K562 (cell line): Measurements from ENCODE around the gene MRNIP. TPM values are rescaled to one million over a fixed set of nuclear protein-coding genes. Genes with fewer than 3 reads are reported as not detected.

Experiments
- ARID1B ChIP-seq: fragments of 450-650 bp; IDR thresholded peaks from 2 replicates; pipeline ENCODE4 v1.6.1; 2016; ENCODE audit warnings: antibody characterized with exemption, mild to moderate bottlenecking, inconsistent platforms
- ATF7 ChIP-seq: fragments of 450-650 bp; IDR thresholded peaks from 2 replicates; pipeline ENCODE4 v1.7.1; 2014; ENCODE audit warnings: mild to moderate bottlenecking, moderate library complexity
- CEBPG ChIP-seq, 3 experiments: fragments of 200-800 bp in 1 of 3; sonication (Bioruptor generic) in 1 of 3; sonication (generic) in 1 of 3; formaldehyde crosslinking in 1 of 3; IDR thresholded peaks in 2 of 3; conservative IDR thresholded peaks in 1 of 3; 2 replicates each; pipeline versions ENCODE4 v1.6.1 to v1.8.0; 2016 to 2022; ENCODE audit warnings: missing compliant biosample characterization in 2 of 3, missing genetic modification characterization in 2 of 3, mild to moderate bottlenecking in 1 of 3, missing genetic modification reagents in 1 of 3
- ERF ChIP-seq: fragments of 450-650 bp; formaldehyde crosslinking; IDR thresholded peaks from 2 replicates; pipeline ENCODE4 v1.4.0; 2020; ENCODE audit warnings: mild to moderate bottlenecking, mixed read lengths
- FOXM1 ChIP-seq, 2 experiments: fragments of 450-650 bp in 1 of 2; sonication (generic) in 1 of 2; formaldehyde crosslinking in 1 of 2; IDR thresholded peaks; 2 replicates each; pipeline versions ENCODE4 v1.6.1 to v1.9.0; 2017 to 2022; ENCODE audit warnings: low read depth in 2 of 2, mild to moderate bottlenecking in 2 of 2, missing genetic modification reagents in 1 of 2, moderate library complexity in 1 of 2
- GTF2E2 ChIP-seq: fragments of 200-800 bp; sonication (Bioruptor generic); IDR thresholded peaks from 2 replicates; pipeline ENCODE4 v1.6.1; 2016; ENCODE audit warnings: missing genetic modification characterization, missing compliant biosample characterization
- JUN ChIP-seq, 2 experiments: sonication (generic) in 1 of 2; formaldehyde crosslinking in 1 of 2; IDR thresholded peaks; 2 replicates each; pipeline versions ENCODE4 v1.6.1 to v1.8.0; 2012 to 2022; ENCODE audit warnings: borderline replicate concordance in 2 of 2, mild to moderate bottlenecking in 2 of 2, improper control_type of control experiment in 1 of 2, low read depth in 1 of 2, low read length in 1 of 2, missing genetic modification reagents in 1 of 2
- LEF1 ChIP-seq: fragments of 450-650 bp; IDR thresholded peaks from 2 replicates; pipeline ENCODE4 v1.6.1; 2016; ENCODE audit warnings: mild to moderate bottlenecking
- MAFG ChIP-seq: fragments of 450-650 bp; conservative IDR thresholded peaks from 2 replicates; pipeline ENCODE4 v1.6.1; 2016; ENCODE audit warnings: missing genetic modification characterization, missing compliant biosample characterization
- MEF2D ChIP-seq: conservative IDR thresholded peaks from 2 replicates; pipeline ENCODE4 v1.6.1; 2016; ENCODE audit warnings: low read depth, missing genetic modification characterization, missing compliant biosample characterization
- NCOR1 ChIP-seq: fragments of 450-650 bp; IDR thresholded peaks from 2 replicates; pipeline ENCODE4 v1.6.1; 2016; ENCODE audit warnings: mild to moderate bottlenecking, moderate library complexity
- NFE2L1 ChIP-seq: fragments of 450-650 bp; IDR thresholded peaks from 2 replicates; pipeline ENCODE4 v1.6.1; 2016; ENCODE audit warnings: missing genetic modification characterization, low read depth, mild to moderate bottlenecking, missing compliant biosample characterization, moderate library complexity, borderline replicate concordance
- POLR2H ChIP-seq: IDR thresholded peaks from 2 replicates; pipeline ENCODE4 v1.6.1; 2016; ENCODE audit warnings: missing genetic modification characterization, low read depth, mild to moderate bottlenecking, control low read depth, missing compliant biosample characterization, moderate library complexity
- POLR3A ChIP-seq: IDR thresholded peaks from 2 replicates; pipeline ENCODE4 v1.6.1; 2011; ENCODE audit warnings: borderline replicate concordance, mild to moderate bottlenecking, moderate library complexity; ENCODE audit not compliant: insufficient read length, insufficient read depth; ENCODE audit errors: extremely low read depth
- RBBP5 ChIP-seq: fragments of 200-600 bp; sonication (generic); IDR thresholded peaks from 2 replicates; pipeline ENCODE4 v1.6.1; 2012; ENCODE audit warnings: borderline replicate concordance, mild to moderate bottlenecking, low read length, control low read depth, inconsistent platforms; ENCODE audit not compliant: insufficient read depth, poor library complexity, severe bottlenecking
- RBFOX2 ChIP-seq: fragments of 200-400 bp; formaldehyde crosslinking; IDR thresholded peaks from 2 replicates; pipeline ENCODE4 v1.6.1; 2017; ENCODE audit warnings: low read depth, mild to moderate bottlenecking, low read length, moderate library complexity
- RBM22 ChIP-seq: fragments of 200-400 bp; formaldehyde crosslinking; IDR thresholded peaks from 2 replicates; pipeline ENCODE4 v1.6.1; 2018; ENCODE audit warnings: low read length, low read depth; ENCODE audit not compliant: poor library complexity, severe bottlenecking
- RCOR1 ChIP-seq, 2 experiments: IDR thresholded peaks; 2 replicates each; pipeline ENCODE4 v1.6.1; 2012; ENCODE audit warnings: low read depth in 2 of 2, low read length in 2 of 2, borderline replicate concordance in 1 of 2, improper control_type of control experiment in 1 of 2
- YY1 ChIP-seq, 3 experiments: IDR thresholded peaks; 2 replicates each; pipeline ENCODE4 v1.6.1; 2011; ENCODE audit warnings: low read length in 2 of 3, mild to moderate bottlenecking in 2 of 3, moderate library complexity in 2 of 3, borderline replicate concordance in 1 of 3, control low read depth in 1 of 3, low read depth in 1 of 3; ENCODE audit not compliant: insufficient read depth in 3 of 3, insufficient replicate concordance in 2 of 3, control insufficient read depth in 1 of 3, insufficient read length in 1 of 3; ENCODE audit errors: extremely low read depth in 1 of 3
- ZSCAN29 ChIP-seq: fragments of 450-650 bp; IDR thresholded peaks from 2 replicates; pipeline ENCODE4 v1.6.1; 2017
- polyA plus RNA-seq, 8 experiments: library from polyadenylated mRNA; depleted of rRNA in 4 of 8; stranded (reverse) in 5 of 8; unstranded in 3 of 8; fragments of >200 nt; fragmentation: Nextera tagmentation in 2 of 8; fragmentation: Illumina TruSeq in 1 of 8; extraction: Ambion mirVana in 2 of 8; extraction: Trizol in 1 of 8; gene quantifications; 2 replicates each; pipeline versions ENCODE4 v1.2.1 to v1.2.3, GENCODE V29; 2011 to 2014; ENCODE audit warnings: inconsistent platforms in 1 of 8, missing spikeins in 1 of 8
- total RNA-seq, 7 experiments: library from RNA; depleted of rRNA in 6 of 7; stranded (reverse); fragments of >200 nt in 6 of 7; fragmentation: Illumina TruSeq in 2 of 7; extraction: Trizol in 2 of 7; gene quantifications; 2 replicates each; pipeline versions ENCODE4 v1.2.1 to v1.2.3, GENCODE V29; 2011 to 2021; ENCODE audit warnings: low replicate concordance in 1 of 7
- TF ChIP-seq, protein P1 (sequence below), 3 experiments: fragments of 200-800 bp in 1 of 3; sonication (Bioruptor generic) in 1 of 3; sonication (generic) in 1 of 3; formaldehyde crosslinking in 1 of 3; IDR thresholded peaks; 2 replicates each; pipeline versions ENCODE4 v1.6.1 to v1.8.0; 2016 to 2022; ENCODE audit warnings: mild to moderate bottlenecking in 2 of 3, missing compliant biosample characterization in 2 of 3, missing genetic modification characterization in 2 of 3, missing genetic modification reagents in 1 of 3
- TF ChIP-seq, protein P2 (sequence below): fragments of 450-650 bp; formaldehyde crosslinking; IDR thresholded peaks from 2 replicates; pipeline ENCODE4 v1.4.0; 2020; ENCODE audit warnings: mild to moderate bottlenecking

MRNIP gene
- total and polyA plus RNA-seq, 9 of the 15 experiments (the other 6 are each of a cell fraction or from before 2014, with no cell fraction given): 3.6 to 39.0 (median 16.8) TPM

DNA sequence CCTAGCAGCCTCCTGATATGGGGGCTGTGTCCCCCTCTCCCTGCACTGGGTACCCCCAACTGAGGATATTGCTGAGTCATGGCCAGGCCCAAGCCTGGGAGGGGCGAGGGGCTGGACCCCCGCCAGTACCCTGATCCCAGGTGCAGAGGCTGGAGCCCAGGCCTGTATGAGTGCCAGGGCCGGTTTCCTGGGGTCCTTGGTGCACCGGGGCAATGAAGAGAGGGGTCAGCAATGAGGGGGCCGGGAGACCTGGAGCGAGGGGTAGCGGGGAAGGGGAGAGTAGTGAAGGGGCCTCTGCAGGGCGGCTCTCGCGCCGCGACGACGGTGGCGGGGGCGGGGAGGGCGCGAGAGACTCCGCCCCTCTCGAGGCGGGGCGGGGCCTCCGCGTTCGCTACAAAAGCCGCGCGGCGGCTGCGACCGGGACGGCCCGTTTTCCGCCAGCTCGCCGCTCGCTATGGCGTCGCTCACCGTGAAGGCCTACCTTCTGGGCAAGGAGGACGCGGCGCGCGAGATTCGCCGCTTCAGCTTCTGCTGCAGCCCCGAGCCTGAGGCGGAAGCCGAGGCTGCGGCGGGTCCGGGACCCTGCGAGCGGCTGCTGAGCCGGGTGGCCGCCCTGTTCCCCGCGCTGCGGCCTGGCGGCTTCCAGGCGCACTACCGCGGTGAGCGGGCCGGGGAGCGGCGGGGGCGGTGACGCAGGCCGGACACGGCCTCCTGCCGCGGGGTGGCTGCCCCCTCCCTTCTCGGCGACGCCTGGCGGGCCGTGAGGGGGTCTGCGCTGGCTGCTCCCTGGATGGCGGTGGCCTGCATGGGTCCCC, 37.9 kb downstream of the MRNIP start, which contains the start of gene SQSTM1 (continued):
- TF ChIP-seq JUN (IDR thresholded peaks at IDR 0.05; ENCODE audit: borderline replicate concordance, low read depth, low read length) (no peak), JUN (CRISPR knock-in tag; IDR thresholded peaks at IDR 0.05; ENCODE audit: borderline replicate concordance) (peak; percentile 27; the same call in 1 of the 2 replicates), MEF2D (tag) (peak; percentile 73; the same call in 1 of the 2 replicates), MAFG (tag) (peak; percentile 98), CEBPG (CRISPR knock-in tag; IDR thresholded peaks at IDR 0.05) (peak; percentile 4; the same call in 1 of the 2 replicates), CEBPG (tag; conservative IDR thresholded peaks at IDR 0.05 in 1 of 2, IDR thresholded peaks at IDR 0.05 in 1 of 2) (no peak), FOXM1 (IDR thresholded peaks at IDR 0.05; ENCODE audit: low read depth) (peak; percentile 40; the same call in 1 of the 2 replicates), FOXM1 (CRISPR knock-in tag; IDR thresholded peaks at IDR 0.05; ENCODE audit: low read depth) (peak; percentile 94), RBFOX2 (peak; percentile 96), GTF2E2 (tag) (peak; percentile 98), ZSCAN29 (0 out of 2 replicates have a peak, but pooled peaks have one; percentile 19), NFE2L1 (tag) (peak; percentile 94), YY1 (IDR thresholded peaks at IDR 0.05; ENCODE audit: borderline replicate concordance in 1 of 3, control insufficient read depth in 1 of 3, extremely low read depth in 1 of 3, insufficient read depth in 3 of 3, insufficient read length in 1 of 3, insufficient replicate concordance in 2 of 3, low read depth in 1 of 3, low read length in 2 of 3) (peak; percentile 39 to 86 (median 78)), RBM22 (peak; percentile 66), POLR2H (tag) (peak; percentile 97), LEF1 (0 out of 2 replicates have a peak, but pooled peaks have one; percentile 23), RCOR1 (IDR thresholded peaks at IDR 0.05; ENCODE audit: borderline replicate concordance in 1 of 2, low read depth in 2 of 2, low read length in 2 of 2) (0 out of 4 replicates have a peak, but pooled peaks of 1 of the 2 experiments have one; percentile 4), RBBP5 (peak; percentile 33), NCOR1 (peak; percentile 65; the same call in 1 of the 2 replicates), ARID1B (peak; percentile 74), ATF7 (peak; percentile 71), ERF (peak; percentile 17; the same call in 1 of the 2 replicates), POLR3A (no peak)
- TF ChIP-seq, protein P1, sequence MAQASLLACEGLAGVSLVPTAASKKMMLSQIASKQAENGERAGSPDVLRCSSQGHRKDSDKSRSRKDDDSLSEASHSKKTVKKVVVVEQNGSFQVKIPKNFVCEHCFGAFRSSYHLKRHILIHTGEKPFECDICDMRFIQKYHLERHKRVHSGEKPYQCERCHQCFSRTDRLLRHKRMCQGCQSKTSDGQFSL (CRISPR knock-in tag; IDR thresholded peaks at IDR 0.05): 0 out of 2 replicates have a peak, but pooled peaks have one; percentile 2
- TF ChIP-seq, protein P1 (tag; IDR thresholded peaks at IDR 0.05): no peak
- TF ChIP-seq, protein P2, sequence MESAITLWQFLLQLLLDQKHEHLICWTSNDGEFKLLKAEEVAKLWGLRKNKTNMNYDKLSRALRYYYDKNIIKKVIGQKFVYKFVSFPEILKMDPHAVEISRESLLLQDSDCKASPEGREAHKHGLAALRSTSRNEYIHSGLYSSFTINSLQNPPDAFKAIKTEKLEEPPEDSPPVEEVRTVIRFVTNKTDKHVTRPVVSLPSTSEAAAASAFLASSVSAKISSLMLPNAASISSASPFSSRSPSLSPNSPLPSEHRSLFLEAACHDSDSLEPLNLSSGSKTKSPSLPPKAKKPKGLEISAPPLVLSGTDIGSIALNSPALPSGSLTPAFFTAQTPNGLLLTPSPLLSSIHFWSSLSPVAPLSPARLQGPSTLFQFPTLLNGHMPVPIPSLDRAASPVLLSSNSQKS (CRISPR knock-in tag): 0 out of 2 replicates have a peak, but pooled peaks have one; percentile 5
